ENCODE results near the gene TMEM106C. TPM values are rescaled to one million over a fixed set of nuclear protein-coding genes. Genes with fewer than 3 reads are reported as not detected.

TMEM106C gene
- polyA plus RNA-seq, 1 donor from 2014 or later, result 290 TPM

DNA sequence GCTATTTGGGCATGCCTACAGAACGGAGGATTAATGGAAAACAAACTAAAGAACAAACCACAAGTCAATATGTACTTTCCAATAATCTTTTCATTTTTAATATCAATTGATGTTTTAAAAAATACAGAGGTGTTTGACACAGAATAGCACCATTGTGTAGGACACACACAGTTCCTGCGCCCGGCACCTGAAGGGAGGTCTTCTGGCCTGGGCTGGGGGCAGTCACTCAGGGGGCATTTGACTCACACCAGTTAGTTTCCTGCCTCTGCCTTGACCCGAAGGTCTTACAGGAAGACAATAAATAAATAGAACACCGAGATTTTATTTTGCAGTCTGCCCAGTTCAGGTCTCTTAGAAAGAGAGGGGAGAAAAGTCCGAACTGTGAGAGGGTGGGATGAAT is 9.5 kb downstream of the TMEM106C start:
- Histone ChIP-seq H3K9ac (ENCODE audit: low read length) (no peak overlapping the region), H3F3A (ENCODE audit: insufficient read depth, low read length, poor library complexity, severe bottlenecking) (no peaks in the 10 kb centered on the region), H3K9me2 (ENCODE audit: insufficient read depth, low read length) (no peaks in the 10 kb centered on the region), H2AFZ (ENCODE audit: low read depth, low read length) (no peak overlapping the region), H3K4me2 (ENCODE audit: low read length) (no peak overlapping the region), H3K4me3 (ENCODE audit: low read length) (no peak overlapping the region), H3K27me3 (ENCODE audit: insufficient read depth, low read depth, low read length) (no peaks in the 10 kb centered on the region), H3K36me3 (ENCODE audit: insufficient read depth, low read length) (no peaks in the 10 kb centered on the region), H3K9me3 (ENCODE audit: low read length) (no peaks in the 10 kb centered on the region), H3K79me2 (replicated peaks; ENCODE audit: insufficient read depth, low read length) (no peaks in the 10 kb centered on the region), H4K20me1 (ENCODE audit: insufficient read depth) (no peaks in the 10 kb centered on the region), H3K27ac (ENCODE audit: low read length) (no peak overlapping the region)
- TF ChIP-seq MXI1 (conservative IDR thresholded peaks at IDR 0.05; ENCODE audit: poor library complexity, severe bottlenecking) (no peak), EZH2 (IDR thresholded peaks at IDR 0.05; ENCODE audit: borderline replicate concordance, insufficient read depth, low read length, poor library complexity, severe bottlenecking) (no peak), SMC3 (conservative IDR thresholded peaks at IDR 0.05; ENCODE audit: poor library complexity) (no peak), TAF1 (IDR thresholded peaks at IDR 0.05; ENCODE audit: low read depth) (no peak), EP300 (conservative IDR thresholded peaks at IDR 0.05; ENCODE audit: poor library complexity, severe bottlenecking) (no peak), RAD21 (conservative IDR thresholded peaks at IDR 0.05) (no peak), POLR2AphosphoS5 (IDR thresholded peaks at IDR 0.05) (no peak)
- TF ChIP-seq, protein P1, sequence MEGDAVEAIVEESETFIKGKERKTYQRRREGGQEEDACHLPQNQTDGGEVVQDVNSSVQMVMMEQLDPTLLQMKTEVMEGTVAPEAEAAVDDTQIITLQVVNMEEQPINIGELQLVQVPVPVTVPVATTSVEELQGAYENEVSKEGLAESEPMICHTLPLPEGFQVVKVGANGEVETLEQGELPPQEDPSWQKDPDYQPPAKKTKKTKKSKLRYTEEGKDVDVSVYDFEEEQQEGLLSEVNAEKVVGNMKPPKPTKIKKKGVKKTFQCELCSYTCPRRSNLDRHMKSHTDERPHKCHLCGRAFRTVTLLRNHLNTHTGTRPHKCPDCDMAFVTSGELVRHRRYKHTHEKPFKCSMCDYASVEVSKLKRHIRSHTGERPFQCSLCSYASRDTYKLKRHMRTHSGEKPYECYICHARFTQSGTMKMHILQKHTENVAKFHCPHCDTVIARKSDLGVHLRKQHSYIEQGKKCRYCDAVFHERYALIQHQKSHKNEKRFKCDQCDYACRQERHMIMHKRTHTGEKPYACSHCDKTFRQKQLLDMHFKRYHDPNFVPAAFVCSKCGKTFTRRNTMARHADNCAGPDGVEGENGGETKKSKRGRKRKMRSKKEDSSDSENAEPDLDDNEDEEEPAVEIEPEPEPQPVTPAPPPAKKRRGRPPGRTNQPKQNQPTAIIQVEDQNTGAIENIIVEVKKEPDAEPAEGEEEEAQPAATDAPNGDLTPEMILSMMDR (IDR thresholded peaks at IDR 0.05; ENCODE audit: poor library complexity, severe bottlenecking), result no peak
- TF ChIP-seq, protein P2, sequence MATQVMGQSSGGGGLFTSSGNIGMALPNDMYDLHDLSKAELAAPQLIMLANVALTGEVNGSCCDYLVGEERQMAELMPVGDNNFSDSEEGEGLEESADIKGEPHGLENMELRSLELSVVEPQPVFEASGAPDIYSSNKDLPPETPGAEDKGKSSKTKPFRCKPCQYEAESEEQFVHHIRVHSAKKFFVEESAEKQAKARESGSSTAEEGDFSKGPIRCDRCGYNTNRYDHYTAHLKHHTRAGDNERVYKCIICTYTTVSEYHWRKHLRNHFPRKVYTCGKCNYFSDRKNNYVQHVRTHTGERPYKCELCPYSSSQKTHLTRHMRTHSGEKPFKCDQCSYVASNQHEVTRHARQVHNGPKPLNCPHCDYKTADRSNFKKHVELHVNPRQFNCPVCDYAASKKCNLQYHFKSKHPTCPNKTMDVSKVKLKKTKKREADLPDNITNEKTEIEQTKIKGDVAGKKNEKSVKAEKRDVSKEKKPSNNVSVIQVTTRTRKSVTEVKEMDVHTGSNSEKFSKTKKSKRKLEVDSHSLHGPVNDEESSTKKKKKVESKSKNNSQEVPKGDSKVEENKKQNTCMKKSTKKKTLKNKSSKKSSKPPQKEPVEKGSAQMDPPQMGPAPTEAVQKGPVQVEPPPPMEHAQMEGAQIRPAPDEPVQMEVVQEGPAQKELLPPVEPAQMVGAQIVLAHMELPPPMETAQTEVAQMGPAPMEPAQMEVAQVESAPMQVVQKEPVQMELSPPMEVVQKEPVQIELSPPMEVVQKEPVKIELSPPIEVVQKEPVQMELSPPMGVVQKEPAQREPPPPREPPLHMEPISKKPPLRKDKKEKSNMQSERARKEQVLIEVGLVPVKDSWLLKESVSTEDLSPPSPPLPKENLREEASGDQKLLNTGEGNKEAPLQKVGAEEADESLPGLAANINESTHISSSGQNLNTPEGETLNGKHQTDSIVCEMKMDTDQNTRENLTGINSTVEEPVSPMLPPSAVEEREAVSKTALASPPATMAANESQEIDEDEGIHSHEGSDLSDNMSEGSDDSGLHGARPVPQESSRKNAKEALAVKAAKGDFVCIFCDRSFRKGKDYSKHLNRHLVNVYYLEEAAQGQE (IDR thresholded peaks at IDR 0.05; ENCODE audit: borderline replicate concordance), result no peak

DNA sequence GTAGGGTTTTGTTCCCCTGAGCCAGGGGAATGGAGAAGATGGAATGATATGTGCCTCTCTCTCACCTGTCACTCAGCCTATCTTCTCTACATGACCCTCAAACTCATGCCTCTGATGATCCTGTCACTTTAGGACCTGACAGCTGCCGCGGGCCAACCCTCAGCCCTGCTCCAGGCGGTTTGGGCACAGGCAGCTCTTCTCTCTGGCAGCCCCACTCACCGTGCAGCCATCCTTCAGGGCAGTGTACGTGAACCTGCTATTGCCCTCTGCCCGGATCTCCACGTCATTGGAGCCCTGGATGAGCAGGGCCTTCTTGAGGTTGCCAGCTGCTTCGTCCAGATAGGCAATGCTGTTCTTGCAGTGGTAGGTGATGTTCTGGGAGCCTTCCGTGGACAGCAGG is 10.5 kb downstream of the TMEM106C start:
- Histone ChIP-seq H4K20me1 (ENCODE audit: insufficient read depth) (no peaks in the 10 kb centered on the region), H3K9me3 (ENCODE audit: low read length) (no peaks in the 10 kb centered on the region), H3F3A (ENCODE audit: insufficient read depth, low read length, poor library complexity, severe bottlenecking) (no peaks in the 10 kb centered on the region), H2AFZ (ENCODE audit: low read depth, low read length) (no peak overlapping the region), H3K36me3 (ENCODE audit: insufficient read depth, low read length) (no peaks in the 10 kb centered on the region), H3K27ac (ENCODE audit: low read length) (no peak overlapping the region), H3K9me2 (ENCODE audit: insufficient read depth, low read length) (no peaks in the 10 kb centered on the region), H3K9ac (ENCODE audit: low read length) (no peak overlapping the region), H3K4me3 (ENCODE audit: low read length) (no peak overlapping the region), H3K79me2 (replicated peaks; ENCODE audit: insufficient read depth, low read length) (no peaks in the 10 kb centered on the region), H3K27me3 (ENCODE audit: insufficient read depth, low read depth, low read length) (no peaks in the 10 kb centered on the region), H3K4me2 (ENCODE audit: low read length) (no peak overlapping the region)
- TF ChIP-seq POLR2AphosphoS5 (IDR thresholded peaks at IDR 0.05) (no peak), TAF1 (IDR thresholded peaks at IDR 0.05; ENCODE audit: low read depth) (no peak)
- TF ChIP-seq, protein P2 (IDR thresholded peaks at IDR 0.05; ENCODE audit: borderline replicate concordance), result no peak
